Measurements from ENCODE around the gene ERC2. TPM values are rescaled to one million over a fixed set of nuclear protein-coding genes. Genes with fewer than 3 reads are reported as not detected.

Gene ERC2
- total and polyA plus RNA-seq, 2 donors (not counting 3 experiments of a cell fraction or from before 2014, with no cell fraction given), result 5.6 to 15.5 TPM

GRCh38 chr3:56467108-56467507, 1.2 kb downstream of the ERC2 start:
- no peaks in the 10 kb centered on the region for H4K20me1 ChIP-seq (replicated peaks; ENCODE audit: control insufficient read depth, extremely low read depth, insufficient read depth, low read length)
- H3K4me1 ChIP-seq (ENCODE audit: control insufficient read depth, extremely low read depth, insufficient read depth, low read length), result peaks cover 14% of the 10 kb centered on the region
- ChIA-PET CTCF (interaction anchor here (1.0 to 1.4 kb wide), 3 partner anchors 11 to 216 kb away, joined by 3 to 7 read pairs (median 6); no protein-coding TSS in a partner anchor), POLR2A (interaction anchor here (1.1 kb wide), 1 partner anchor 24 kb away, joined by 4 read pairs; no protein-coding TSS in a partner anchor)
- peak overlapping the region; percentile 56 for H3K9ac ChIP-seq (replicated peaks; ENCODE audit: extremely low read depth, insufficient read depth, low read length)
- H3K36me3 ChIP-seq (ENCODE audit: control insufficient read depth in 2 of 2, extremely low read depth in 1 of 2, insufficient read depth in 2 of 2, low read length in 2 of 2), result no peaks in the 10 kb centered on the region
- H2AFZ ChIP-seq (ENCODE audit: low read depth, low read length), result peak overlapping the region; percentile 66
- no peak overlapping the region for H3K27ac ChIP-seq (ENCODE audit: insufficient read depth, low read depth, low read length)
- DNase-seq (ENCODE audit: low read depth, low spot score) (peak; percentile 96), FAIRE-seq (peak; percentile 93)
- H3K4me3 ChIP-seq (replicated peaks in 1 of 3; ENCODE audit: insufficient read depth in 1 of 3, low read depth in 1 of 3, low read length in 3 of 3), result peak overlapping the region; percentile 65 to 94 (median 83)
- peak overlapping the region; percentile 96 for H3K4me2 ChIP-seq (ENCODE audit: insufficient read depth, low read length)
- H3K9me3 ChIP-seq (replicated peaks; ENCODE audit: control insufficient read depth, insufficient read depth, low read length), result no peaks in the 10 kb centered on the region
- intact Hi-C loops (cut with micrococcal nuclease) (no loop called here), dilution Hi-C loops (cut with MboI; ENCODE audit: extremely low pct_ligation_motif_present, low sequenced_read_pairs) (no loop called here)
- TF ChIP-seq CTCF (IDR thresholded peaks at IDR 0.05; ENCODE audit: extremely low read depth in 1 of 2, insufficient read depth in 1 of 2, low read depth in 1 of 2, low read length in 2 of 2) (no peak), GATA2 (IDR thresholded peaks at IDR 0.05; ENCODE audit: insufficient read depth, insufficient read length, low read depth, low read length) (no peak), POLR2AphosphoS5 (IDR thresholded peaks at IDR 0.05; ENCODE audit: insufficient read depth, low read depth, low read length) (no peak), MYC (IDR thresholded peaks at IDR 0.05; ENCODE audit: low read depth, low read length) (no peak), JUN (IDR thresholded peaks at IDR 0.05; ENCODE audit: borderline replicate concordance, insufficient read depth, insufficient read length, low read depth) (no peak), FOS (IDR thresholded peaks at IDR 0.05; ENCODE audit: borderline replicate concordance, insufficient read depth, low read length) (no peak), EZH2 (IDR thresholded peaks at IDR 0.05; ENCODE audit: borderline replicate concordance, low read depth, low read length, severe bottlenecking) (no peak), POLR2A (IDR thresholded peaks at IDR 0.05; ENCODE audit: low read depth, low read length) (no peak), MAX (IDR thresholded peaks at IDR 0.05; ENCODE audit: insufficient read depth, insufficient read length) (no peak)
- BruUV-seq (replicated peaks), result TSS peak; percentile 16
- peaks cover 0 to 6% of the 10 kb centered on the region in 2 experiments for H3K27me3 ChIP-seq (ENCODE audit: control insufficient read depth in 2 of 2, insufficient read depth in 2 of 2, low read length in 2 of 2)
- H3K9me1 ChIP-seq (replicated peaks; ENCODE audit: control insufficient read depth, extremely low read depth, insufficient read depth, low read length), result no peaks in the 10 kb centered on the region
- H3K79me2 ChIP-seq (ENCODE audit: control insufficient read depth, insufficient read depth, low read length), result no peaks in the 10 kb centered on the region
